GM21423 (cell line): ENCODE data around the gene TOMM34.

Experiments used
- ATAC-seq: cut with Tn5 transposase; IDR thresholded peaks from one replicate; pipeline ENCODE4 v1.9.1; 2021; ENCODE audit warnings: mild to moderate bottlenecking, moderate library complexity; ENCODE audit not compliant: unreplicated experiment

The TOMM34 gene

GRCh38 chr20:44936510-44936909, 23.7 kb downstream of the TOMM34 start:
- ATAC-seq = no peak

- no peak for ATAC-seq
Measured at GRCh38 chr20:44932916-44933315, 27.3 kb downstream of the TOMM34 start.

GRCh38 chr20:44931911-44932310, 28.3 kb downstream of the TOMM34 start:
- no peak for ATAC-seq

- ATAC-seq = no peak
Measured at GRCh38 chr20:44930517-44931168, 29.6 kb downstream of the TOMM34 start.

GRCh38 chr20:44928595-44928994, 31.6 kb downstream of the TOMM34 start:
- ATAC-seq = no peak

GRCh38 chr20:44924541-44924940, 35.7 kb downstream of the TOMM34 start:
- ATAC-seq = no peak

- ATAC-seq = no peak
Measured at GRCh38 chr20:44921447-44921846, 38.8 kb downstream of the TOMM34 start.

- ATAC-seq = no peak
Measured at GRCh38 chr20:44918761-44919160, 41.4 kb downstream of the TOMM34 start.

GRCh38 chr20:44918342-44918741, 41.9 kb downstream of the TOMM34 start:
- no peak for ATAC-seq

GRCh38 chr20:44917399-44917798, 42.8 kb downstream of the TOMM34 start:
- no peak for ATAC-seq

- ATAC-seq = no peak
Measured at GRCh38 chr20:44916586-44916985, 43.6 kb downstream of the TOMM34 start.

GRCh38 chr20:44914924-44915323, 45.3 kb downstream of the TOMM34 start:
- no peak for ATAC-seq

GRCh38 chr20:44912189-44912588, 48.0 kb downstream of the TOMM34 start:
- ATAC-seq = no peak

GRCh38 chr20:44911264-44911921, 48.8 kb downstream of the TOMM34 start:
- ATAC-seq = no peak

- no peak for ATAC-seq
Measured at GRCh38 chr20:44910690-44911262, 49.4 kb downstream of the TOMM34 start.

- peak; percentile 90 for ATAC-seq
Measured at GRCh38 chr20:44909872-44910689, 50.1 kb downstream of the TOMM34 start, which contains the start of gene PABPC1L. TSS of gene PABPC1L (plus strand) at chr20:44910060. CDS start at chr20:44910144, 84 bp downstream.

- ATAC-seq = no peak
Measured at GRCh38 chr20:44908987-44909871, 51.0 kb downstream of the TOMM34 start.

GRCh38 chr20:44904377-44904776, 55.8 kb downstream of the TOMM34 start:
- no peak for ATAC-seq

GRCh38 chr20:44901974-44902373, 58.2 kb downstream of the TOMM34 start:
- ATAC-seq = no peak

- ATAC-seq = no peak
Measured at GRCh38 chr20:44900231-44900854, 59.9 kb downstream of the TOMM34 start.
